Thymus (tissue), 11 donors: ENCODE data around the gene MPPED2. TPM values are rescaled to one million over a fixed set of nuclear protein-coding genes. Genes with fewer than 3 reads are reported as not detected.

Experiments
- DNase-seq, 9 donors: peaks; one replicate each; pipeline ENCODE4 v3.0.0-alpha.2; 2013; ENCODE audit warnings: low spot score in 9 of 9, low read depth in 6 of 9, missing footprints in 1 of 9
- H3K27ac ChIP-seq, 2 donors: one replicate each; pipeline ENCODE4 v1.5.1; 2013; ENCODE audit warnings: control low read depth in 1 of 2, low read depth in 1 of 2, low read length in 1 of 2, mild to moderate bottlenecking in 1 of 2, moderate library complexity in 1 of 2
- H3K27me3 ChIP-seq, 2 donors: one replicate each; pipeline ENCODE4 v1.5.1; 2013; ENCODE audit warnings: low read length in 1 of 2; ENCODE audit not compliant: control insufficient read depth in 2 of 2, insufficient read depth in 1 of 2
- H3K36me3 ChIP-seq, 2 donors: one replicate each; pipeline ENCODE4 v1.5.1; 2013; ENCODE audit warnings: low read length in 1 of 2, mild to moderate bottlenecking in 1 of 2, moderate library complexity in 1 of 2; ENCODE audit not compliant: control insufficient read depth in 2 of 2, insufficient read depth in 2 of 2
- H3K4me1 ChIP-seq, 2 donors: one replicate each; pipeline ENCODE4 v1.5.1; 2013; ENCODE audit warnings: low read length in 2 of 2; ENCODE audit not compliant: control insufficient read depth in 2 of 2, insufficient read depth in 2 of 2
- H3K4me3 ChIP-seq, 2 donors: one replicate each; pipeline ENCODE4 v1.5.1; 2013; ENCODE audit warnings: low read length in 2 of 2, control low read depth in 1 of 2, mild to moderate bottlenecking in 1 of 2
- H3K9me3 ChIP-seq, 2 donors: one replicate each; pipeline ENCODE4 v1.5.1; 2013; ENCODE audit warnings: low read length in 1 of 2, mild to moderate bottlenecking in 1 of 2; ENCODE audit not compliant: control insufficient read depth in 2 of 2, insufficient read depth in 1 of 2
- WGBS: extraction: QIAGEN DNeasy Blood & Tissue Kit; methylation state at CpG from one replicate; pipeline ENCODE4 v1.1.7; 2013; 5-methylcytosine and 5-hydroxymethylcytosine counted together
- polyA plus RNA-seq: library from polyadenylated mRNA; stranded (reverse); fragments of 200-250 nt; gene quantifications from one replicate; pipeline ENCODE4 v1.2.3, GENCODE V29; 2013
- total RNA-seq: library from RNA; stranded (reverse); fragments of 120-200 nt; gene quantifications from one replicate; pipeline ENCODE4 v1.2.4, GENCODE V29; 2013
- donor health status: healthy.

Gene MPPED2
- total and polyA plus RNA-seq, 2 donors: 1.1 to 6.2 TPM

GRCh38 chr11:30477061-30477460 is 109.1 kb downstream of the MPPED2 start:
- Histone ChIP-seq H3K4me3 (no peak overlapping the region), H3K4me1 (no peaks in the 10 kb centered on the region), H3K27ac (no peak overlapping the region), H3K27me3 (no peaks in the 10 kb centered on the region), H3K9me3 (no peaks in the 10 kb centered on the region), H3K36me3 (no peaks in the 10 kb centered on the region)
- no peak for DNase-seq

DNA sequence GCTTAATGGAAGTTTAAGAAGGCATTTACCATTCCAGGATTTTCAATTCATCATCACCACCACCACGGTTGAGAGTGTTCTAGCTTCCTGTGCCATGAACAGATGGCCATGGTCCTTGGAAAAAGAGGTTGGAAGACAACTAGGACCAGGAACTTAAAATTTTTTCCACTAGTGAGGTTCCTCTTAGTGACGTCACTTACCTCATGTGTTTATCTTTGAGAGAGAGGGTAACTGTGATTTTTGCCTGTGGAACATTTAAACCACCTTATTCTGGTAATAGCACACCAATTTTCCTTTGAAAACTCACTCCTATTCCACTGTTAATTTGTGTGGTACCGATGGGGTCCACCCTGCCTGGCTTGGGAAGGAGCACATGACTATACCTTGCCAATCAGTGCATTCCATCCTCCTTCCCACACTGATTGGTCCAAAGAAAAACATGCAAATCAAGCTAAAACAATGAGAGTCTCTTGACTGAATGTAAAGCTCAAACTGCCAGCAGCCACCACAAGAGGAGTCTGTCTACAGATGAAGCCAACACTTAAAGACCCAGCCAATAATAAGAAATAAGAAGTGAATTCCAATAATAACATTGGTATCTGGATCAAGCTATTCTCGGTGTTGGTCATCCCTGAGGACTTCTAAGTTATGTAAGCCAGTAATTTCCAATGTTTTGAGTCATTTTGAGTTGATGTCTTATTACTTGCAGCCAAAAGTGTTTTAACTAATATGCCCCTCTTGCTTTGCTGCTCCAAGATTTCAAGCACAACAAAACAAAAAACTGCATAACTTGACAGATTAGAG is 111.8 kb downstream of the MPPED2 start:
- H3K4me3 ChIP-seq: no peak overlapping the region
- H3K27ac ChIP-seq: no peak overlapping the region
- DNase-seq: no peak
- no peaks in the 10 kb centered on the region for H3K36me3 ChIP-seq
- H3K27me3 ChIP-seq: no peaks in the 10 kb centered on the region
- no peaks in the 10 kb centered on the region for H3K4me1 ChIP-seq
- 91% methylated on average over 4 of the region's 4 CpGs for WGBS
- no peaks in the 10 kb centered on the region for H3K9me3 ChIP-seq

DNA sequence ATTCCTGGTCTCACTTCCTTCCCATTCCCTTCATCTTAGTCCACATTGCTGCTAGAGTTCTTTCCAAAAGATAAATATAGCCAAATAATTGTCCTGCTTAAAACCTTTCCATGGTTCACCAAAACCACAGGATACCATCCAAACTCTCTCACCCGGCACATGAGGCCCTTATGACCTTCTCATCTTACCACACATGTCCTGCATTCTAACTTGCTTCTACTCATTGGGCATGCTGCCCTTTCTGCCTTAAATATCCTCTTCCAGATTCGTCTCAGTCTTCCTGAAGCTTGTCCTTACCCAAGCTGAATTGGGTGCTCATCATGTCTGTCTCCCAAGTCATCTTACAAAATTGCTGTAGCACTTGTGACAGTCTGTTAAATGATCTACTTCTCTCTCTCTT is 114.9 kb downstream of the MPPED2 start:
- no peaks in the 10 kb centered on the region for H3K36me3 ChIP-seq
- DNase-seq: no peak

DNA sequence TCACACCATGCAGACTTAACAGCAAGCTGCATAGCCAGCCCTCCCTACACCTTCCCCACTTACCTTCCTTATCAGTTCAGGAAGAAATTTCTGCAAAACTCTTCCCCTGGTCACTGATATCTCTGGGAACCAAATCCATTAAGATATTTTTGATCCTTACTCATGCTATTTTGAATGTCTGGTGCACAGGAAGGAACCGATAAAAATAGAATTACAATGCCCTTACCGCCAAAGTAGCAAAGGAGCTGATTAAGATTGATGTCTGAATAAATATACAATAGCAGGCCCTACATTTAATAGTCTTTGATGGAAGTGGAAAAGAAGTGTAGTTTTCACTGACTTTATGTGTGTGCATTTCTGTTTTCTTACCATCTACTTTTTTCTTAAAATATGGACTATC is 117.3 kb downstream of the MPPED2 start:
- no peaks in the 10 kb centered on the region for H3K27me3 ChIP-seq
- no peaks in the 10 kb centered on the region for H3K4me1 ChIP-seq
- no peaks in the 10 kb centered on the region for H3K36me3 ChIP-seq
- H3K4me3 ChIP-seq: no peak overlapping the region
- H3K9me3 ChIP-seq: no peaks in the 10 kb centered on the region
- WGBS: 26% methylated on average over 2 of the region's 2 CpGs
- DNase-seq: no peak
- H3K27ac ChIP-seq: no peak overlapping the region

More for the DNA sequence above, 114.9 kb downstream of the MPPED2 start:
- 88% methylated on average over 2 of the region's 2 CpGs for WGBS
- H3K4me1 ChIP-seq: no peaks in the 10 kb centered on the region
- no peaks in the 10 kb centered on the region for H3K27me3 ChIP-seq
- no peaks in the 10 kb centered on the region for H3K9me3 ChIP-seq
- no peak overlapping the region for H3K4me3 ChIP-seq
- no peak overlapping the region for H3K27ac ChIP-seq

- Histone ChIP-seq H3K9me3 (no peaks in the 10 kb centered on the region), H3K4me1 (peaks cover 0 to under 1% of the 10 kb centered on the region in 2 donors), H3K4me3 (no peak overlapping the region), H3K27me3 (no peaks in the 10 kb centered on the region), H3K27ac (no peak overlapping the region), H3K36me3 (no peaks in the 10 kb centered on the region)
- DNase-seq: no peak
Observed at GRCh38 chr11:30467176-30467575, 119.0 kb downstream of the MPPED2 start.

- peaks cover 2 to 5% of the 10 kb centered on the region in 2 donors for H3K4me1 ChIP-seq
- no peak overlapping the region for H3K4me3 ChIP-seq
- H3K9me3 ChIP-seq: no peaks in the 10 kb centered on the region
- H3K36me3 ChIP-seq: no peaks in the 10 kb centered on the region
- no peaks in the 10 kb centered on the region for H3K27me3 ChIP-seq
- no peak for DNase-seq
- no peak overlapping the region for H3K27ac ChIP-seq
- WGBS: 96% methylated on average over 1 of the region's 1 CpG
Observed at GRCh38 chr11:30465623-30466022, 120.5 kb downstream of the MPPED2 start.

GRCh38 chr11:30465192-30465591 is 121.0 kb downstream of the MPPED2 start:
- no peak for DNase-seq
- Histone ChIP-seq H3K4me3 (no peak overlapping the region), H3K27me3 (no peaks in the 10 kb centered on the region), H3K9me3 (no peaks in the 10 kb centered on the region), H3K27ac (no peak overlapping the region), H3K36me3 (no peaks in the 10 kb centered on the region), H3K4me1 (peaks cover 2 to 5% of the 10 kb centered on the region in 2 donors)
- WGBS: 92% methylated on average over 2 of the region's 2 CpGs

DNA sequence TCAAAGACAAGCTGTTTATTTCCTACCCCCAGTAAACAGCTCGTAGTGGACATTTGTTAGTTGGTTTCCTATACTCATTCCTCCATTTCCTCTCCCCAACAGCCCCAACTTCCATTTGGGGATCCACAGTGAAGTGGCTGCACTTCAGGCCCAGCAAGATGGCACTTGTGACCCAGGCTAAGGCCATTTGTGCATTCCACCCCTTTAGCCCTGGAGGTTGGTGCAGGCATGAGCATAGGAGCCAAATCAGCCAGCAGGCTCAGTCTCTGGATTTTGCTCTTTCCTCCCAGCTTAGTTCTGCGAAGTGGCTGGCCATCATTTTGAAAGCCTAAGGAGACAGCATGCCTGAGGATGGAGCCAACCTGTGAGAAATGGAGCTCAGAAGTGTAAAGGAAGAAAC is 122.9 kb downstream of the MPPED2 start:
- 94% methylated on average over 2 of the region's 2 CpGs for WGBS
- no peak for DNase-seq

GRCh38 chr11:30462421-30462820 is 123.7 kb downstream of the MPPED2 start:
- WGBS: 95% methylated on average over 3 of the region's 3 CpGs

More for the DNA sequence above, 122.9 kb downstream of the MPPED2 start:
- H3K27ac ChIP-seq: no peak overlapping the region
- no peaks in the 10 kb centered on the region for H3K9me3 ChIP-seq
- peaks cover 5 to 7% of the 10 kb centered on the region in 2 donors for H3K4me1 ChIP-seq
- H3K27me3 ChIP-seq: no peaks in the 10 kb centered on the region
- no peaks in the 10 kb centered on the region for H3K36me3 ChIP-seq
- no peak overlapping the region for H3K4me3 ChIP-seq

More at GRCh38 chr11:30462421-30462820, 123.7 kb downstream of the MPPED2 start:
- Histone ChIP-seq H3K27ac (no peak overlapping the region), H3K27me3 (no peaks in the 10 kb centered on the region), H3K4me3 (no peak overlapping the region), H3K36me3 (no peaks in the 10 kb centered on the region), H3K4me1 (peaks cover 5 to 7% of the 10 kb centered on the region in 2 donors), H3K9me3 (no peaks in the 10 kb centered on the region)
- no peak for DNase-seq
